ENCODE data around the gene YWHAE.

GRCh38 chr17:1420981-1421380 is 21.0 kb upstream of the YWHAE start:
- TF ChIP-seq POLR2A (IDR thresholded peaks at IDR 0.05) (no peak), CTCF (IDR thresholded peaks at IDR 0.05) (no peak)

All from uterus (tissue), 2 donors.